ENCODE data around the gene MMEL1. TPM values are rescaled to one million over a fixed set of nuclear protein-coding genes. Genes with fewer than 3 reads are reported as not detected.

The MMEL1 gene
- polyA plus RNA-seq, 1 donor = 0.39 TPM

DNA sequence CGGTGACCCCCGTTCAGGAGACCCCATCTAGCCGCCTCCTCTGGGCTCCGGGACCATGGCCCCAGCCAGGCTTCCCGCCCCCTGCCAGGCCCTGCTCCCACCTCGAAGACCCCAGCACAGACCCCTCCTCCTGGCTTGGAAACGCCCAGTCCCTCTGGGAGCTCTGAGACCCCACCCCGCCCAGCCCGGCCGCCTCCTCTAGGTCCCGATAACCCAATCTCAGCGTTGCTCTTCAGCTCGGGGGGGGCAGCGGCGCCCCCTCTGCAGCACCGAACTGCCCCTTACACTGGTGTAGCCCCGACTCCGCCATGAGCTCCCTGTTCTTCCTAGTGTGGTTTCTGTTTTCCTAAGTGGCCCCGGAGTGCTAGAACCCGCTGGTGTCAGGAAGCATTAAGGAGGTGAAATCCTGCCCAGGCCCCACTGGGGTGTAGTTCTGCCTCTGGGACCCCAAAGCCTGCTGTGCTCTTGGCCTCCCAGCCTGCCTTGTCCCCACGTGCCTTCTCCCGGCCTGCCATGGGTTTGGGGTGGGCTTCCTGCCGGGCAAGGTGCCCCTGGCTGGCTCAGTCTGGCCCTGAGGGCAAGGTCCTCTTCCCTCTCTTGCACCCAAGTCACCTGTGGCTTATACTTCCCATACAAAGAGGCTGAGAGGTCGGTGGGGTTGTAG lies 10.7 kb upstream of the MMEL1 start:
- DNase-seq (ENCODE audit: low read depth) = no peak

DNA sequence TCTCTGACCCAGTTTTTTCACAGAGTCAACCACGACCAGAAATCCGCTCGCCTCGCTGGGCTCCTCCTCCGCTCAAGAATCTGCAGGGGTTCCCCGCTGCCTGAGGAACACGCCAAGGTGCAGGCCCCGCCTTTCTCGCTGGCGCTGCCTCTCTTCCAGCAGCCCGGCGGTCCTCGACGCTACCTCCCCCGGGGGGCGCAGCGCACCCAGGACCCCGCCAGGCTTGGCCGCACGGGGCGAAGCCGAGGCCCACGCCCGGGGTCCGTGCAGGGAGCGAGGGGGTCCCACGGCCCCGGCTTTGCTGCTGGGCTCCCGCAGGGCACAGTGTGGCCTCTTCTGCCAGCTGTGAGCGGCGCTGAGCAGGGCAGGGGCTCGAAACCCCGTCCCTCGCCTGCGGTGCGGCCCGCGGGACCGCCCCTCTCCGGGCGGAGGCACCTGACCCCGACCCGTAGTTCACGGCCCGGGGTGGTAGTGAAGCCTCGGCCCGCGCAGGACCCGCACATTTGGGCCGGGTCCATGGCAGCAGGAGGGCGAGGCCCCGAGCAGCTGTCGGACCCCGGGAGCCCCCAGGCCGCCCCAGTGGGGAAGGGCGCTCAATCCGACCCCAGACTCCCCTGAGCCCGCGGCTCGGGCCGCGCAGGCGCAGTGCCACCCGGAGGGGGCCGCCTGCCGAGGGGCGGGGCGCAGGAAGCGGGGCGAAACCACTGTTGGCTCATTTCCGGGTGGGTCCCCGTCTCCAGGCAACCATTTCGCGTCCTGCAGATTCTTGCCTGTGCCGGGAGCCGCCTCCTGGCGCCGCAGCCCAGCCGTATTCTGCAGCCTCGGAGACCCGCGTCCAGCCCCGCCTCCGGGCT lies 10.0 kb upstream of the MMEL1 start:
- DNase-seq (ENCODE audit: low read depth) = peak; percentile 75

DNA sequence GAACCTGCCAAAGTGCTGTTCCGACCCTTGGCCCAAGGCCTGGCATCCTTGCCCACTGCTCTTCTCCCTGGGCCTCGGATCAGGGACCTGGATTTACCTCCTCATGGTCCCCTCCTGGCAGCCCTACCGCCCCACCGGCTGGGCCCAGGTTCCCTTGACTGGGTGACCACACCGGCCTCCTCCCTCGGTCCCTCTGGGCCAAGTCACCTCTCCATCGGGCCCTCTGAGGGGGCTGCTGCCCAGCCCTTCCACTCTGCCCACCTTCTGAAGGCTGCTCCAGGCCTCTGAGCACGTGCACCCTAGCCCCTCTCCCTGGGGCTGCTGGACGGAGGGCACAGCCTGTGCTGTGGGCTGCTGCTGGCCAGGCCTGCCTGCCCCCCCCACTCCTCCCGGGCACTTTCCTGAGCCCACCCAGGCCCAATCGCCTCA lies 9.3 kb upstream of the MMEL1 start:
- no peak for DNase-seq (ENCODE audit: low read depth)

DNA sequence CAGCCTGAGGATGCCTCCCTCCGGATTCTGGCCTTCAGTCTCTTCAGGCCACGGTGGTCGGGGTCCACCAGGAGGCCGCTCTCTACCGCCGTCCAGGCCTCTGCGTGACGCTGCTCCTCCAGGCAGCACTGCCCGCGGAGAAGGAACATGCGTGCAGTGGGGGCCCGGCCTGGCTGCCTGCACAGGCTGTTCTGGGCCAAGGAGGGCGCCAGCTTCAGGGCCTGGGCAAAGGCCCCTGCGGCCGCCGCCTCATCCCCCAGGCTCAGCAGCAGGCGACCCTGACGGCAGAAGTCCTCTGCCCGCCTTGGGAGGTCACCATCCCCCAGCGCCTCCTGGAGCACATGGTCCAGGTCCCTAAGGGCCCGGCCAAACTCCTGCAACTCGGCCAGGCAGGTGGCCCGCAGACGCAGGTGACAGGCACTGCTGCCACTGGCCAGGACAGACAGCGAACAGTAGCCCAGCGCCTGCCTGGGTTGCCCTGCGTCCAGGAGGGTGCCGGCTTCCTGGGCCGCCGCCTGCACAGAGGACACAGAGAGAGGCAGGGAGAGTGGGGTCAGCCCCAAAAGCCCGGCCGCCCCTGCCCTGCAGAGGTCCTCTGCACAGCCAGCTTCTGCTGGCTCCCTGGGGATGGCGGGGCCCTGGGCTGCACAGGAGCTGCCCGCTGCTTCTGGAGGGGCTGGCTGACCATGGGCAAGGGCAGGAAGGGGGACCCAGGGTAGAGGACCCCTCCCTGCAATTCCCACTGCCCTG lies 8.7 kb upstream of the MMEL1 start:
- no peak for DNase-seq (ENCODE audit: low read depth)

DNA sequence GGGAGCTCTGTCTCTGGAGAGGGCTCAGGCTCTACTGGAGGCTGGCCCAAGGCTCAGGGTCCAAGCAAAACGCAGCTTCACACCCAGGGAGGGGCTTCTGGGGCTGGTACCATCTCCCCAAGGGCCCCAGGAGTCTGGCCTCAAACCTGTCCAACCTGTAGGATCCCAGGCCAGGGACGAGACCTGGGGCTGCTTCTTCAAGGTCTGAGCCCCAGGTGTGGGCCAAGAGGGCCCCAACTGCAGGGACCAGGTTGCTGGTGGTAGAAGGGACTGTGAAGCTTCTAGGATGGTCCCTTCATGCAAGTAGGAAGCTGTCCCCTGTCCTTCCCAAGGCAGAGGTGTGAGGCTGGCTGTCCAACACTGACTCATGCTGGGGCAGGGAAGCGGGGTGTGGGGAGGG lies 7.8 kb upstream of the MMEL1 start:
- DNase-seq (ENCODE audit: low read depth) = no peak

DNA sequence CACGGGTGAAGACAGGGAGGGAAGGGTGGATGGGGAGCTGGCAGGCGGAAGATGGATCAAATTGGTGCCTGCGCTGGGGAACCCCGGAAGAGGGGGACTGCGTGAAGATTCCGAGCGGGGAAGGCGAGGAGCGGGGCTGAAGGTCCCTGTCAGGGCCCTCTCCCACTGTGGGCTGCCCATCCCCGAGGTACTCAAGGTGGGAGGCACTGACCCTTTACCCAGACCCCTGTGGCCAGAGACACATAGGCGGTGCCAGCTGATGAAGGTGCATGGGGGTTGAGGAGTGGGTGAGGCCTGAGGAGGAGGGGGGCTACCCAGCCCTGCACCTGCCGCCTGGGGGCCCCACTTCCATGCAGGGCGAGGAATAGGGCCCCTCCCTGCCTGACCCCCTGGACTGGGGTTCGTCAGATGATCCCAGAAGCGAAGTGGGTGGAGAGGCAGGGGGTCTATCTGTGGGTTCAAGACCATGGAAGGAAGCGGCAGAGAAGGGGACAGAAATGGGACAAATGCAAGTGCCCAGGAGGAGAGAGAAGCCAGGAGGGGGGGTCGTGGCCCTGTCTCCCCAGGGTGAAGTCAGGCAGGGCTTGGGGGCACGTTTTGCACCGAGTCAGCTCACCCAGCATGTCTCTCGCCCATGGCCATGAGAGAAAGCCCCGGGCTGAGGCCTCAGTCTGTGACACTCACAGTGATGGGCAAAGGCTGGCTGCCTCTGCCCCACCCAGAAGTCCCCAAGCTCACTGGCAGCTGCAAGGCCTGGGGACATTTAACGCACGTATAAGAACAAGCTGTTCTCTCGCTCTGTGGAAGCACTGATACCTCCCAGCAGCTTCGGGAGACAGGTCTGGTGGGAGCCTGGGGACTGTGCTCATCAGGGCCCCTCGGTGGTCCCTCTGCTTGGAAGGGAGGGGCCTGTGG lies 7.0 kb upstream of the MMEL1 start:
- DNase-seq (ENCODE audit: low read depth) = no peak

DNA sequence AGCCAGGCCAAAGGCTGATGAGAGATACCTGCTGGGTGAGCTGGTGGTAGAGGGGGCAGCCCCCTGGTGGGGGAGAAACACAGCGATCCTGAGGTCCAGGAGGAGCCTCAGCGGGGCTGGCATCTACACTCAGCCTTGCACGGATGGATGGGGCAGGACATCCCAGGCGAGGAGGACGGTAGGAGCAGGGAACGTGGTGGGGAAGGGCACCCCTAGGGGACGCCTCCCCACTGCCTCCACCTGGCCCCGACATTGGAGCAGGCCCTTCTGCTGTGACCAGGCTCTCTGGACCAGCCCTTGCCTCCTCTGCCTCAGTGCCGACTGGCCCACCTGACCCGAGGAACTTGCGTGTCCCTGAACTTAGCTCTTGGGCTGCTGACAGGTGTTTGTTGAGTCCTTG lies 6.4 kb upstream of the MMEL1 start:
- no peak for DNase-seq (ENCODE audit: low read depth)

DNA sequence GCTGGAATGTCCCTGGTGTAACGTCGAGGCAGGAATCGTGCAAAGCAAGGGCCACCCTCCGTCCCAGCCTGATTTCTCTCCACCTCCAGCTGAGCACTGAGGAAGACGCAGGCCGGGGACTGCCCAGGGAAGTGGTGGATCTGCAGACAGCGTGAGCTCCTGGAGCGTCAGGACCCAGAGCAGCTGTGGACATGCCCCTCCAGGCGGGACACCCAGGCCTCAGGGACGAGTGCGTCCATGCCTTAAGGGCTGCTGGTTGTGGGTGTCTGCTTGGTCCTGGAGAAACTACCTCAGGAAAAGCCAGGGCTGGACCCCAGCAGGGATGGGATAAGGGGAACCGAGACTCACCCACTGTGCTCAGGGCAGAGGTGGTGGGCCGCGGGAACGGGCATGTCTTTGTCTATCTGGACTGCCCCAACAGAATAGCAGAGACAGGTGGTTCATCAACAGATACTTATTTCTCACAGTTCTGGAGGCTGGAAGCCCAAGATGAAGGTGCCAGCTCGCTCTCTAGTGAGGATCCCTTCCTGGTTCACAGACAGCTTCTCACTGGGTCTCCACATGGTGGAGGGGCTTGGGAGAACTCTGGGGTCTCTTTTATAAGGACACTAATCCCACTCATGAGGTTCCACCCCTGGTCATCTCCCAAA lies 5.8 kb upstream of the MMEL1 start:
- DNase-seq (ENCODE audit: low read depth) = no peak

DNA sequence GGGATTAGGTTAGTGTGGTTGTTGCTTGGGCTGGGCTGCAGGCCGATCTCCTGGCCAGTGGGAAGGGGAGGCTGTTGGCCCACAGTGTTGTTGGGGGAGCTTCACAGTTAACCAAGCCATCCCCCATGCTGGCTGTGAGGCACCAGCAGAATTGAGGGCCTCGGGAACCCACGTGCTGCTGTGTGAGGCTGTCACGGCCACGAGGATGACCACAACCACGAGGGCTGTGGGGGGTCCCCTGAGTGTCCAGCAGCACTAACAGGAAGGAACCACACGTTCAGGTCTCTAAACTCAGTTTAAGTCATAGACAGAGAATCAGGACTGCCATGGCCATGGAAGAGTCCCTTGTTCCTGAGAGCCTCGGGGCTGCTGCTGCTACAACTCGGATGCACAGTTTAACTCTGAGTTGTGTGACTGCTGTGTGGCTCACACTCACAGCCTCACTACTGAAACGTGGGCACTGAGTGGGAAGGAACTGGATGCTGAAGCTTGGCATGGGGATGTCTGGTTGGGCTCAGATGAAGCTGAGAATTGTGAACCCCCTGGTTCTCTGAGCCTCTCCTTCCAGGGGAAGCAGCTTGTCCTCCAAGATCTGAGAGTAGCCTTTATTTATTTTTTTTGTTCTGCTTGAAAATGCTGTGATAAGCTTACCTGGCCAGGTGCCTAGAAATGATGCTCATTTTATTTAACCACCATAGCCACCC lies 4.8 kb upstream of the MMEL1 start:
- DNase-seq (ENCODE audit: low read depth) = no peak

DNA sequence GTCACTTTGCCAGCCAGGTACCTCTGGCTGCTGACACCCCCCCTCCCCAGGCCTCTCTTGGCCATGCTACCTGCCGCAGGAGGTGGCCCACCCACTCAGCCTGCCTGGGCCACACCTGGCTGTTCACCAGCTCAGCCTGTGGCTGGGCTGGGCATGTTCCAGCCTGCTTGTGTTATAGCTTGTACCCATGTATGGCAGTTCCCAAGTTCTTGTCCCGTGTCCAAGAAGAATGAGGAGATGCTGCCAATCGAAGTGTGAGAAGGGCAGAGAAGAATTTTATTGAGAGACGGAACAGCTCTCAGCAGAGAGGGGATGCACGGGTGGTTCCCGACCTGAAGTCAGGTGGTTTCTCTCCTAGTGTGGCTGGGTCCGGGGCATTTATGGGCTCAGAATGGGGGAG lies 3.9 kb upstream of the MMEL1 start:
- no peak for DNase-seq (ENCODE audit: low read depth)

DNA sequence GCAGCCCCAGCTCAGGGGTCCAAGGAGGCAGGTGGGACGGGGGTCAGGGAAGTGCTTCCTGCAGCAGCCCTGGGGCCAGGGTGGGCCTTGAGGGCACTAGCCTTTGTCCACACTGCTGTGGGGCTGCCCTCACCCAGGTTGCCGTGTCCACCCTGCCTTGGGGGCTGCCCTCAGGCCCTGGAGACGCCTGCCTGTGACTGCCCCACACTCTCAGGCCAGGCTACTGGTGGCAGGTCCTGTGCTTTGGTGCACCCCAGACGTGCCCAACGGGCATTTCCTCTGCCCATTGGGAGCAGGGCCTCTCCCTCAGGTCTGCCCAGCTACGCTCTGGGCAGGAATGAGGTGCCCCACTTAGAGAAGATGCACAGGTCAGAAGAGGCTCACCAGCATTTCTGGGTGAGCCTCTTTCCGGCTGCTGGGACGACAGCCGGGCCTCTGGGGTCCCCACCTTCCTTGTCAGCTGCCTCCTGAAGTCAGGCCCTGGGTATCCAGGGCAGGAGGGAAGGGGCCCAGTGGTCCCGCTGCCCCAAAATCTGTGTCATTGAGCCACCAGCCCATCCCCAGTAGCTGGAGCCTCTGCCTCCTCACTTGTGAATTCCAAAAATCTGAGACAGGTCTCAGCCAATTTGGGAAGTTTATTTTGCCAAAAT lies 2.7 kb upstream of the MMEL1 start:
- no peak for DNase-seq (ENCODE audit: low read depth)

DNA sequence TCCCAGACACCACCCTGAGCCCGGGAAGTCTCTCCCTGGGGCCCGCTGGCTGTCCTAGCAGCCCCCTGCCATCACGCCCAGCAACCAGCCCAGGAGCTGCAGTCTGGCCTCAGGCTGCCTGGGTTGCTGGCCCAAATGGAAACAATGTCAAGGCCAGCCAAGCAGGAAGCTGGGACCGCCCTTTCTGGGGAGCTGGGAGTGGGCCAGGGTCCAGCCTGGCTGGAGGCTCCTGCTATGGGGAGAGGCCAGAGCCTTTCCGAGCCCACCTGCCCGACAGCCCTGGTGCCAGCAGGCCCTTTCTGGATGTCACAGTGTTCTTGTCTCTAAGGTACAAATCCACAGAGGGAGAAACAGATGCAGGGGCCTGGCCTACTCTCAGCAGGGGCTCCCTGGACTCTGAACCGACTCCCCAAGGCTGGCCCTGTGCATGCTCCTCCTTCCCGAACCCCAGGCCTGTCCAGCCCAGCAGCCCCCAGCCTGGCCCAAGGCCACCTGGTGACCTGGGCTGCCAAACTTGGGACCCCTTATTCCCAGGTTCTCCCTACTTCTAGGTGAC lies 1.2 kb upstream of the MMEL1 start:
- no peak for DNase-seq (ENCODE audit: low read depth)

DNA sequence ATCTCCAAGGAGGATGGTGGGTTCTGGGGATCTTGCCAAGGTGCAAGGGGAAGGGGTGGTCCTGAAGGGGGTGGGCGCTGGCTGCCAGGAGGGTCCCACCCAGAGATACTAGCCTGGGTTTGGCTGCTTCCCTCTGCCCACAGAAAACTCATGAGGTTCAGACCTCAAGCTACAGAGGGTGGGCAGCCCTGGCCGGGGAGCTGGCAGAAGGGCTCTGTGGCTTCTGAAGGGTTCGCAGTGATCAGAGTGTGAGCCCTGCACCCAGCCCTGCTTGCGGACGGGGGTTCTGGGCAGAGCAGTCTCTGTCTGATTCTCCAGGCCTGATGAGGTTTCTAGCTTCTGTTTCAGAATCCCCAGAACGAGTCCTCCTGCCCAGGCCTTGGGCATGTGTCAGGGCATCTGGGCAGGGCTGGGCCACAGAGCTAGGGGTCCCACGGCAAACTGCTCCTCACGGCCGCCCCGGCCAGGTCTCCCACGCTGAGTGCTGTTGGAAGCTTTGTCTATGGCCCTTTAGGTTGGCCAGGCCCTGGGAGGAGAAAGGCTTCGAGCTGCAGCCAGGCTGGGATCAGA lies 635 bp upstream of the MMEL1 start:
- no peak for DNase-seq (ENCODE audit: low read depth)

DNA sequence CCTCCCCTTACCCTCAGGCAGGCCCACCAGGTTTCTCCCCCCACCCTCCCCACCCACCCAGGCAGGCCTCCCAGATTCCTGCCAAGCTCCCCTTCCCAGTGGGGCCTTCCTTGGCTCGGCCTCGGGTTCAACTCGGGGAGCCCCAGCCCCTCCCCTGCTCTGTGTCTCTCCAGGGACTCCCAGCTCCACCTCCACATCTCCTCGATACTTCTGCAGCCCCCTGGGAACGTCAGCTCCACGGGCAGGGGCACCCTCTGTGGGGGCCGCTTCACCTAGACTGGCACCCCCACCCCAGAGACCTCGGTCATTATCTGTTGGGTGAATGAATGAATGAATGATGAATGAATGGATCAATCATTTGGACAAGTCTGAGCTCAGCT lies 775 bp downstream of the MMEL1 start:
- DNase-seq (ENCODE audit: low read depth) = no peak

DNA sequence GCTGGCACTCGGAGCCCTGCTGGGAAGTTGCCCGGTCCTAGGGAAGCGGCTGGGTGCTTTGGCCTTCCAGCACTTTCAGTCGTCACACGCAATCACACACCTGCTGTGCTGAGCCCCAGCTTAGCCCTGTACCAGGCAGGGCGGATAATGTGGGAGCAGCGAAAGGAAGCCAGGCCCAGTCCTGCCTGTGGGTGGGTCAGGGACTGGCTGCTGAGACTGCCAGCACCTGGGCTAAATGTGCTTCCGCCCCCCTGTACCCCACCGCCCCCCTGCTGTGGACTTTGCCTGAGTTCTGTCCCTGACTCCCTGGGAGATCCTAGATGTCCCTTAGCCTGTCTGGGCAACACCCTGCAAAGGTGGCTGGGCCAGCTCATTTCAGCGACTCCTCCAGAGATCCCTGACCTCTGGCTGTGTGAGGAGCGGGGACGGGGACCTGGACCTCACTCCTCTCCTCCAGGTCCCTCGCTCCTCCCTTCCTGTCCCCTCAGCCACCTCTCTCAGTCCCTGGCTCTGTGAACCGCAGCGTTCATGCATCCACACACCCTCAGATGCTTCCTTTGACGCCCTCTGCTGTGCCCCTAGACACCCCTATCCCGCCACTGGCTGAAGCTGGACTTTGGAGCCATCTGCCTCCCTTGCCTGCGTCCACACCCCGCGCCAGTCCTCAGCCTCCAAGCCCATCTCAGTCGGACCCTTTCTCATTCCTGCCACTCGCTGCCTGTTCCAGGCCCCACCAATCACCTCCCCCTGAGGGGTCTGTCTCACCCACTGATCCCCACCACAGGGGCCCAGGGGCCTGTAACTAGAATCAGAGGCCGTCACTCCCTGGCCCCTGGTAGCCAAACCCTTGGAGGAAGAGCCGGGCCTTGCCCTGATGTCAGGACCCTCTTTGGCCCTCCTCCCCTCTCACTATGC lies 1.4 kb downstream of the MMEL1 start:
- DNase-seq (ENCODE audit: low read depth) = no peak

DNA sequence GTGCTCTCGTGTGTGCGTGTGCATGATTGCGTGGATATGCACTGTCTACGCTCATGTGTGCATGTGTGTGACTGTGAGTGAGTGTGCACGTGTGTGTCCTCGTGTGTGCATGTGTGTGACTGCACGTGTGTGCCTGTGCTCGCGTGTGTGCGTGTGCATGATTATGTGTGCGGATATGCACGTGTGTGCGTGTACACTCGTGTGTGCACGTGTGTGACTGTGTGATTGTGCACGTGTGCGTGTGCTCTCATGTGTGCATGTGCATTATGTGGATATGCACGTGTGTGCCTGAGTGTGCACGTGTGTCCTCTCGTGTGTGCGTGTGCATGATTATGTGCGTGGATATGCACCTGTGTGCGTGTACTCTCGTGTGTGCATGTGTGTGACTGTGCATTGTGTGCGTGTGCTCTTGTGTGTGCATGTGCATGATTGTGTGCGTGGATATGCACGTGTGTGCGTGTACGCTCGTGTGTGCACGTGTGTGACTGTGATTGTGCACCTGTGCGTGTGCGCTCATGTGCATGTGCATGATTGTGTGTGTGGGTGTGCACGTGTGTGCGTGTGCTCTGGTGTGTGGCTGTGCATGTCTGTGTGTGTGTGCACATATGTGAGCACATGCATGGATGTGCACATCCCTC lies 2.2 kb downstream of the MMEL1 start:
- DNase-seq (ENCODE audit: low read depth) = no peak

DNA sequence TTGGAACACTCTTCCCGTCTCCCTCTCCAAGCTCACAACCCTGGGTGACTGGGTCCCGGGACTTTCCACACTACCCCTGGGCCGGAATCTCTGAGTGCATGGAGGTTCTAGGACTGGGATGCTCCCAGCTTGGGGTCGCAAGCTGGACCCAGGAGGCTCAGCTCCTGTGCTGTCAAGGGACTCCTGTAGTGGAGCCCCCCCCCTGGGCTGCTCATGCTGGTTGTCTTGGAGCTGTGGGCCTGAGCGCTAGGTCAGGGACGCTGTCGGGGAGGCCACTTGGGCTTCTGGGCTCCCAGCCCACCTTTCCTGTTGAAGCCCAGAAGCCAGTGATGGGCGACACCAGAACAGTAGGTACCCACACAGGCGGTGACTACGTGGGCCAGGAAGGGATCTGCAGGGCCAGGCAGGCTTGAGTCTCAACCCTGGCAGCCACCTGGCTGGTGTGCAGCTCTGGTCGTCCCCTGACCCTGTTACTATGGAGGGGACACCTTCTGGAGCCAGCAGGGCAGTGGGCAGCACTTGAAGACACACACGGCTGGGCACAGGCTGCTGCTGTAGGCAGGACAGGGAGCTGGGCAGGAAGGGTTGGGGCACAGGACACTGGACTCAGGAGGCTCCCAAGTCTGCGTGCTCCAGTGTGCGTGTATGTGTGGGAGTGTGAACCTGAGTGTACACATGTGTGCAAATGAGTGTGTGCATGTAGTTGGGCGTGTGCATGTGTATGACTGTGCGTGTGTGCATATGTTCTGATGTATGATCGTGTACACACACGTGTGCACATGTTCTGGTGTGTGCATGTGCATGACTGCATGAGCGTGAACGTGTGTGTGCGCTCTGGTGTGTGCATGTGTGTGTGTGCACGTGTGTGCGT lies 3.0 kb downstream of the MMEL1 start:
- DNase-seq (ENCODE audit: low read depth) = no peak

All from forelimb muscle (tissue), 1 donor.